ENCODE data around the gene CDKN1A.

CDKN1A gene

DNA sequence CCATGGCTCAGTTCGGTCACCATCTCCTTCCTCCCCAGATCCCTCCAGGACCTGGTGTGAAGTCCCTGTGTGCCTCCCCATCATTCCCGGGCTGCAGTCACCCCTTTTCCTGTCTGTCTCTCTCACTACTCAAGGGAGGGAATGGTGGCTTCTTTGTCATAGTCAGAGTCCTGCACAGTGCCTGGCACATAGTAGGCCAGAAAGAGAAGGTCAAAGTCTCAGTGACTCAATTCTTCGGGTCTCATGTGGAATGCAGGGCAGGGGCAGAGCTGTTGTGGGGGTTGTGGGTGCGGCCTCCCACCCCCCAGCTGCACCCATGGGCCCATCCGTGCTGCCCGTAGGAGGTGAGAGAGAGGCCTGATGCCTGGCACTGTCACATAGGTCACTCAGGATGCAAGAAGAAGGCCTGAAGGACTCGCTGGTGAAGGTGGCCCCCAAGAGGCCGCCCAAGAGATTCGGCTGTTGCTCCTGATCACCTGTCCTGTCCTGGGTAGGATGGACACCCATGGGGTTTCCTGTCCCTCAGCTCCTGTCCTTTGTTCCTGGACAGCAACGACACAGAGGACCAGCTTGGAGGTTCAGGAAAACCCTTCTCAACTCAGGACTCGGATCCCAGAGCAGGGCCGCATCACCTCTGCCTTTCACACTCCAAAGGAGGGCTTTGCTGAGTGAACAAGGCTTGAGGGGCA is 53.3 kb downstream of the CDKN1A start:
- no peak overlapping the region for H3K4me3 ChIP-seq (ENCODE audit: low read depth, low read length)
- no peak for DNase-seq (ENCODE audit: low read depth)
- TF ChIP-seq, protein P1, sequence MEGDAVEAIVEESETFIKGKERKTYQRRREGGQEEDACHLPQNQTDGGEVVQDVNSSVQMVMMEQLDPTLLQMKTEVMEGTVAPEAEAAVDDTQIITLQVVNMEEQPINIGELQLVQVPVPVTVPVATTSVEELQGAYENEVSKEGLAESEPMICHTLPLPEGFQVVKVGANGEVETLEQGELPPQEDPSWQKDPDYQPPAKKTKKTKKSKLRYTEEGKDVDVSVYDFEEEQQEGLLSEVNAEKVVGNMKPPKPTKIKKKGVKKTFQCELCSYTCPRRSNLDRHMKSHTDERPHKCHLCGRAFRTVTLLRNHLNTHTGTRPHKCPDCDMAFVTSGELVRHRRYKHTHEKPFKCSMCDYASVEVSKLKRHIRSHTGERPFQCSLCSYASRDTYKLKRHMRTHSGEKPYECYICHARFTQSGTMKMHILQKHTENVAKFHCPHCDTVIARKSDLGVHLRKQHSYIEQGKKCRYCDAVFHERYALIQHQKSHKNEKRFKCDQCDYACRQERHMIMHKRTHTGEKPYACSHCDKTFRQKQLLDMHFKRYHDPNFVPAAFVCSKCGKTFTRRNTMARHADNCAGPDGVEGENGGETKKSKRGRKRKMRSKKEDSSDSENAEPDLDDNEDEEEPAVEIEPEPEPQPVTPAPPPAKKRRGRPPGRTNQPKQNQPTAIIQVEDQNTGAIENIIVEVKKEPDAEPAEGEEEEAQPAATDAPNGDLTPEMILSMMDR (IDR thresholded peaks at IDR 0.05; ENCODE audit: insufficient read depth, low read depth, low read length, missing control alignments): no peak

DNA sequence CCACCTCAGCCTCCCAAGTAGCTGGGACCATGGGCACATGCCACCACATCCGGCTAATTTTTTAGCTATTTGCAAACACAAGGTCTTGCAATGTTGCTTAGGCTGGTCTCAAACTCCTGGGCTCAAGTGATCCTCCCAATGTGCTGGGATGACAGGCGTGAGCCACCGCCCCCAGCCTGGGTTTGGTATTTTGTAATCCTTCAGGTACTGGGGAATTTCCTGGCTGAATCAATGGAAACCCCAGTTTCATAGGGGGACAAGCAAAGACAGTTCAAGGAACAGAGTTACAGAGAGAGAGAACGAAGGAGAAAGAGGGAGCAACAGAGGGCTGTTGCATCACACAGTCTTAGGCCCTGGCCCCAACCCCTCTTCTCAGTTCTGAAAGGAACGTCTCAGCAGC is 54.8 kb downstream of the CDKN1A start:
- DNase-seq (ENCODE audit: low read depth): no peak
- TF ChIP-seq, protein P1 (IDR thresholded peaks at IDR 0.05; ENCODE audit: insufficient read depth, low read depth, low read length, missing control alignments): no peak
- H3K4me3 ChIP-seq (ENCODE audit: low read depth, low read length): no peak overlapping the region

- no peak for DNase-seq (ENCODE audit: low read depth)
- H3K4me3 ChIP-seq (ENCODE audit: low read depth, low read length): no peak overlapping the region
- TF ChIP-seq, protein P1 (IDR thresholded peaks at IDR 0.05; ENCODE audit: insufficient read depth, low read depth, low read length, missing control alignments): no peak
These were observed 56.1 kb downstream of the CDKN1A start for GRCh38 chr6:36734486-36735060.

- TF ChIP-seq, protein P1 (IDR thresholded peaks at IDR 0.05; ENCODE audit: insufficient read depth, low read depth, low read length, missing control alignments): no peak
- no peak overlapping the region for H3K4me3 ChIP-seq (ENCODE audit: low read depth, low read length)
- DNase-seq (ENCODE audit: low read depth): peak; percentile 43
These were observed 56.9 kb downstream of the CDKN1A start for GRCh38 chr6:36735110-36736071.
